RWPE2 (cell line): Measurements from ENCODE around the gene TMEM258.

ENCODE experiments used
- ATAC-seq: fragments of 200-7000 bp; cut with Tn5 transposase; 3 replicates; pipeline ENCODE4 v1.9.1; 2021; ENCODE audit warnings: low read depth
- DNase-seq: peaks from one replicate; pipeline ENCODE4 v3.0.0-alpha.2; 2020; ENCODE audit warnings: low spot score
- H3K27ac ChIP-seq: fragments of 450-650 bp; 2 replicates; pipeline ENCODE4 v1.5.1; 2017; ENCODE audit warnings: mild to moderate bottlenecking; ENCODE audit not compliant: poor library complexity, severe bottlenecking
- H3K27me3 ChIP-seq: fragments of 250-450 bp; sonication (Bioruptor Pico); 2 replicates; pipeline ENCODE4 v1.5.1; 2021; ENCODE audit warnings: mild to moderate bottlenecking, moderate library complexity; ENCODE audit not compliant: insufficient read depth, poor library complexity, severe bottlenecking
- H3K36me3 ChIP-seq: fragments of 250-450 bp; sonication (Bioruptor Pico); 2 replicates; pipeline ENCODE4 v1.5.1; 2020; ENCODE audit warnings: low read depth, mild to moderate bottlenecking, moderate library complexity
- H3K4me1 ChIP-seq: fragments of 250-450 bp; sonication (Bioruptor Pico); 2 replicates; pipeline ENCODE4 v1.5.1; 2021; ENCODE audit warnings: mild to moderate bottlenecking, moderate library complexity; ENCODE audit not compliant: insufficient read depth, poor library complexity, severe bottlenecking
- H3K4me3 ChIP-seq: fragments of 250-450 bp; sonication (Bioruptor Pico); 2 replicates; pipeline ENCODE4 v1.5.1; 2021; ENCODE audit warnings: mild to moderate bottlenecking, moderate library complexity; ENCODE audit not compliant: severe bottlenecking
- H3K9me3 ChIP-seq: fragments of 250-450 bp; sonication (Bioruptor Pico); 2 replicates; pipeline ENCODE4 v1.5.1; 2021; ENCODE audit warnings: mild to moderate bottlenecking, moderate library complexity; ENCODE audit not compliant: severe bottlenecking
- TF ChIP-seq, protein P1 (sequence below): fragments of 450-650 bp; IDR thresholded peaks from one replicate; pipeline ENCODE4 v1.5.1; 2017; ENCODE audit warnings: mild to moderate bottlenecking, moderate library complexity; ENCODE audit not compliant: poor library complexity, severe bottlenecking

The TMEM258 gene

DNA sequence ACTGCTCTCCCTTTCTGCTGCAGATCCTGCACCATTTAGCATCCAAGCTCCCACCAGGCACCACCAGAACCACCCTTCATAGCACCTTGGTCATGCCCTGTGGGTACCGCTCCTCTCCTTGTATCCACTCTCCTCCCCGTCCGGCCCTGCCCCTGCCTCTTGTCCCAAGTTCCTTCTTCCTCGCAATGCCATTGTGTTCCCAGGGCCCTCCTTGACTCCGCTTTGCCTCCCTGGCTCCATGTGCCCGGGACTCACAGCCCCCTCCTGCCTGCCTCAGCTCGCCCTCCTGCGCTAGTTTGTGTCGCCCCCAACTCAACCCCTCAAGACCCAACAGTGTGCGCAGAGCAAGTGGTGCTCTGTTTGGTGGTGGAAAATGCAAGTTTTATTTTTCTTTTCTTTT lies 46.5 kb upstream of the TMEM258 start:
- Histone ChIP-seq H3K9me3 (no peaks in the 10 kb centered on the region), H3K27ac (no peak overlapping the region), H3K4me1 (peaks cover 6% of the 10 kb centered on the region), H3K36me3 (peaks cover 91% of the 10 kb centered on the region), H3K4me3 (no peak overlapping the region), H3K27me3 (no peaks in the 10 kb centered on the region)
- TF ChIP-seq, protein P1, sequence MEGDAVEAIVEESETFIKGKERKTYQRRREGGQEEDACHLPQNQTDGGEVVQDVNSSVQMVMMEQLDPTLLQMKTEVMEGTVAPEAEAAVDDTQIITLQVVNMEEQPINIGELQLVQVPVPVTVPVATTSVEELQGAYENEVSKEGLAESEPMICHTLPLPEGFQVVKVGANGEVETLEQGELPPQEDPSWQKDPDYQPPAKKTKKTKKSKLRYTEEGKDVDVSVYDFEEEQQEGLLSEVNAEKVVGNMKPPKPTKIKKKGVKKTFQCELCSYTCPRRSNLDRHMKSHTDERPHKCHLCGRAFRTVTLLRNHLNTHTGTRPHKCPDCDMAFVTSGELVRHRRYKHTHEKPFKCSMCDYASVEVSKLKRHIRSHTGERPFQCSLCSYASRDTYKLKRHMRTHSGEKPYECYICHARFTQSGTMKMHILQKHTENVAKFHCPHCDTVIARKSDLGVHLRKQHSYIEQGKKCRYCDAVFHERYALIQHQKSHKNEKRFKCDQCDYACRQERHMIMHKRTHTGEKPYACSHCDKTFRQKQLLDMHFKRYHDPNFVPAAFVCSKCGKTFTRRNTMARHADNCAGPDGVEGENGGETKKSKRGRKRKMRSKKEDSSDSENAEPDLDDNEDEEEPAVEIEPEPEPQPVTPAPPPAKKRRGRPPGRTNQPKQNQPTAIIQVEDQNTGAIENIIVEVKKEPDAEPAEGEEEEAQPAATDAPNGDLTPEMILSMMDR = no peak
- ATAC-seq (no peak), DNase-seq (no peak)

DNA sequence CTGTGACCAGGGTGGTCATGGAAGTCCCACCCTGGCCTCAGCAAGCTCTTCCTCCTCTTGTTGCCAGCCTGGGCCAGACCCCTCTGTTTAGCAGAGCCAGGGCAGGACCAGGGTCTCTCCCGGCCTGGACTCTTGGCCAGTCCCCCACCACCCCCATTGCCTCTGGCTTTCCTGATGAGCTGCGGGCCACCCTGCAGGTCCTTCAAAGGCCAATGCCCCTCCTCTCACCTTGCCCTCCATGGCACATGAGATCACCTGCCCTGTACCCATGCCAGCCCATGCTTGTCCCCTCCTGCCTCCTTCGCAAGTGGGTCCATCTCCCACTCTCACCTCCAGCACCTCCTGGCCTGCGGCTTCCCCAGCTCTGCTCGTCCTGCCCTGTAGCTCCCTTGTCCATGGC lies 46.1 kb upstream of the TMEM258 start:
- Histone ChIP-seq H3K36me3 (peaks cover 91% of the 10 kb centered on the region), H3K27ac (no peak overlapping the region), H3K4me1 (peaks cover 10% of the 10 kb centered on the region), H3K27me3 (no peaks in the 10 kb centered on the region), H3K9me3 (no peaks in the 10 kb centered on the region), H3K4me3 (no peak overlapping the region)
- peak; percentile 38 for DNase-seq
- no peak for ATAC-seq
- TF ChIP-seq, protein P1 = no peak

DNA sequence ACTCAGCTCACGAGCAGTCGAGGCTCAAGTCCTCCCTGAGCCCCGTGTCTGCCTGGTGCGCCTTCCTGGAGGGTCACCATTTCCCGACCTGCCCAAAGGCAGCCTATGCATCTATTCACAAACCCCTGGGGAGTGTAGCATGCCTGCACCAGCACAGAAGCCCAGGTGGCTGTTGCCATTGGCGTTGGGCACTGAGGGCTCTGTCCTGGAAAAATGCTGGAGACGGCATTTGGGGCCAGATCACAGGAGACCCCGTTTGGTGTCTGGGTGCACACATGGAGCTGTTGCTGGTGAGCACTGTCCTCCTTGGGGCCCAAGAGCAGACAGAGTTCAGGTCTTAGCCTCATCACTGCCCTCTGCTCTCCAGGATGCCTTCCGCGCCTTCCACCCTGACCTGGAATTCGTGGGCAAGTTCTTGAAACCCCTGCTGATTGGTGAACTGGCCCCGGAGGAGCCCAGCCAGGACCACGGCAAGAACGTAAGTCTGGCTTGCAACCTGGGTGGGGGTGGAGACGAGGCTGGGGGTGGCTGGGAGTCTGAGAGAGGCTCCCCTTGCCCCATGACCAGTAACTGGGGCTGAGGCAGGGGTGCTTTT lies 45.1 kb upstream of the TMEM258 start:
- DNase-seq (peak; percentile 34), ATAC-seq (no peak)
- Histone ChIP-seq H3K4me3 (no peak overlapping the region), H3K4me1 (peaks cover 11% of the 10 kb centered on the region), H3K27me3 (no peaks in the 10 kb centered on the region), H3K27ac (no peak overlapping the region), H3K36me3 (peaks cover 89% of the 10 kb centered on the region), H3K9me3 (no peaks in the 10 kb centered on the region)
- TF ChIP-seq, protein P1 = no peak

DNA sequence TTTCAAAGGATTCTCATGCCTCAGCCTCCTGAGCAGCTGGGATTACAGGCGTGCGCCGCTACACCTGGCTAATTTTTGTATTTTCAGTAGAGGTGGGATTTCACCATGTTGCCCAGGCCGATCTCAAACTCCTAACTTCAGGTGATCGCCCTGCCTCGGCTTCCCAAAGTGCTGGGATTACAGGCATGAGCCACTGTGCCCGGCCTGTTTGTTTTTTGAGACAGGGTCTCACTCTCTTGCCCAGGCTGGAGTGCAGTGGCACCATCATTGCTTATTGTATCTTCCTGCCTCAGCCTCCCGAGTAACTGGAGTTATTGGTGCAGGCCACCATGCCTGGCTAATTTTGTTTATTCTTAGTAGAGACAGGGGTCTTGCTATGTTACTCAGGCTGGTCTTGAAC lies 43.8 kb upstream of the TMEM258 start:
- H3K4me1 ChIP-seq = peaks cover 11% of the 10 kb centered on the region
- no peak for DNase-seq
- peak overlapping the region; percentile 76 for H3K27ac ChIP-seq

More for the DNA sequence above, 43.8 kb upstream of the TMEM258 start:
- Histone ChIP-seq H3K9me3 (no peaks in the 10 kb centered on the region), H3K4me3 (no peak overlapping the region), H3K27me3 (no peaks in the 10 kb centered on the region), H3K36me3 (peaks cover 89% of the 10 kb centered on the region)
- ATAC-seq = no peak
- TF ChIP-seq, protein P1 = no peak
